NCI-H226 (cell line): Measurements from ENCODE around the gene SWI5.
"Not testable (repeated sequence)": the region's sequence is repeated elsewhere in the genome, so short reads cannot be mapped to it uniquely, and the experiment has no call there.

Experiments used
- DNase-seq: peaks from one replicate; pipeline ENCODE4 v3.0.0-alpha.2; 2015

SWI5 gene

GRCh38 chr9:128276008-128276573 is at the start of gene SWI5:
Gene SWI5 (plus strand): TSS chr9:128276276.
- peak; percentile 91 for DNase-seq

- DNase-seq: no peak
These were observed 49.7 kb upstream of the SWI5 start for GRCh38 chr9:128226412-128226801.

- not testable (repeated sequence) for DNase-seq
These were observed 45.2 kb upstream of the SWI5 start for GRCh38 chr9:128230897-128231296.

- DNase-seq: no peak
These were observed 44.2 kb upstream of the SWI5 start for GRCh38 chr9:128231638-128232527.

GRCh38 chr9:128232528-128233428 is 43.3 kb upstream of the SWI5 start:
- DNase-seq: no peak

- DNase-seq: no peak
These were observed 42.2 kb upstream of the SWI5 start for GRCh38 chr9:128233817-128234406.

- no peak for DNase-seq
These were observed 34.0 kb upstream of the SWI5 start for GRCh38 chr9:128242124-128242523.

- DNase-seq: no peak
These were observed 33.3 kb upstream of the SWI5 start for GRCh38 chr9:128242828-128243214.

GRCh38 chr9:128243215-128244018 is 32.7 kb upstream of the SWI5 start:
- no peak for DNase-seq

- DNase-seq: no peak
These were observed 31.8 kb upstream of the SWI5 start for GRCh38 chr9:128244091-128244836.

GRCh38 chr9:128244837-128245231 is 31.2 kb upstream of the SWI5 start:
- no peak for DNase-seq

- DNase-seq: peak; percentile 54
These were observed 30.5 kb upstream of the SWI5 start for GRCh38 chr9:128245421-128246151.

GRCh38 chr9:128246471-128246870 is 29.6 kb upstream of the SWI5 start:
- no peak for DNase-seq

- no peak for DNase-seq
These were observed 28.8 kb upstream of the SWI5 start for GRCh38 chr9:128247226-128247803.

- DNase-seq: no peak
These were observed 26.5 kb upstream of the SWI5 start for GRCh38 chr9:128249558-128249907.

- DNase-seq: peak; percentile 33
These were observed 25.9 kb upstream of the SWI5 start for GRCh38 chr9:128249908-128250838.

- DNase-seq: no peak
These were observed 25.0 kb upstream of the SWI5 start for GRCh38 chr9:128250839-128251731.

- no peak for DNase-seq
These were observed 24.4 kb upstream of the SWI5 start for GRCh38 chr9:128251732-128252100.
